PC-9 (cell line): ENCODE data around the gene ADAM30.

ENCODE experiments used
- EZH2 ChIP-seq: fragments of 200-600 bp; sonication (generic); IDR thresholded peaks from 2 replicates; pipeline ENCODE4 v1.8.0; 2017; ENCODE audit warnings: antibody characterized with exemption, low read depth
- TF ChIP-seq, protein P1 (sequence below): fragments of 200-600 bp; sonication (generic); conservative IDR thresholded peaks from 2 replicates; pipeline ENCODE4 v1.6.1; 2017; ENCODE audit warnings: mixed run types, antibody characterized with exemption, mild to moderate bottlenecking, moderate library complexity

DNA sequence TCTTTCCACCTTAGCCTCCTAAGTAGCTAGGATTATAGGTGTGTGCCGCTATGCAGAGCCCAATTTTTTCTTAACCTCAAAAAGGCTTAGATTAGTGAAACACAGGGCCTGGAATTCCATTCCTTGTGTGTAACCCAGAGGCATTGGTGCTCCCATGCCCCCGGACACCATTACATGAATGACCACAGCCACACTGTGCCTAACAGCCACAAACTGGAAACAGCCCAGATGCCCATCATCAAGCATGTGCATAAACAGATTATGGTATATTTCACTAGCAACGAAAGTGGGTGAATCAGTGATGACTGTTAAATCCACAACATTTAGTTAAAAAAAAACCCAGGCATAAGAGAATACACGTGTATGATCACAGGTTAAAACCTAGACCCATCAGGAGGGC, 24.4 kb downstream of the ADAM30 start:
- TF ChIP-seq EZH2, result no peak
- TF ChIP-seq, protein P1, sequence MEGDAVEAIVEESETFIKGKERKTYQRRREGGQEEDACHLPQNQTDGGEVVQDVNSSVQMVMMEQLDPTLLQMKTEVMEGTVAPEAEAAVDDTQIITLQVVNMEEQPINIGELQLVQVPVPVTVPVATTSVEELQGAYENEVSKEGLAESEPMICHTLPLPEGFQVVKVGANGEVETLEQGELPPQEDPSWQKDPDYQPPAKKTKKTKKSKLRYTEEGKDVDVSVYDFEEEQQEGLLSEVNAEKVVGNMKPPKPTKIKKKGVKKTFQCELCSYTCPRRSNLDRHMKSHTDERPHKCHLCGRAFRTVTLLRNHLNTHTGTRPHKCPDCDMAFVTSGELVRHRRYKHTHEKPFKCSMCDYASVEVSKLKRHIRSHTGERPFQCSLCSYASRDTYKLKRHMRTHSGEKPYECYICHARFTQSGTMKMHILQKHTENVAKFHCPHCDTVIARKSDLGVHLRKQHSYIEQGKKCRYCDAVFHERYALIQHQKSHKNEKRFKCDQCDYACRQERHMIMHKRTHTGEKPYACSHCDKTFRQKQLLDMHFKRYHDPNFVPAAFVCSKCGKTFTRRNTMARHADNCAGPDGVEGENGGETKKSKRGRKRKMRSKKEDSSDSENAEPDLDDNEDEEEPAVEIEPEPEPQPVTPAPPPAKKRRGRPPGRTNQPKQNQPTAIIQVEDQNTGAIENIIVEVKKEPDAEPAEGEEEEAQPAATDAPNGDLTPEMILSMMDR, result no peak
